IPS-15b (cell line): Measurements from ENCODE around the gene IGSF8.
"Not testable (repeated sequence)": the region's sequence is repeated elsewhere in the genome, so short reads cannot be mapped to it uniquely, and the experiment has no call there.

Experiments
- H3K27me3 ChIP-seq: one replicate; pipeline ENCODE4 v1.6.1; 2013; ENCODE audit warnings: low read length; ENCODE audit not compliant: control insufficient read depth, insufficient read depth
- H3K36me3 ChIP-seq: one replicate; pipeline ENCODE4 v1.6.1; 2013; ENCODE audit warnings: low read length; ENCODE audit not compliant: control insufficient read depth, insufficient read depth
- H3K4me1 ChIP-seq: one replicate; pipeline ENCODE4 v1.6.1; 2013; ENCODE audit warnings: mild to moderate bottlenecking, low read length; ENCODE audit not compliant: control insufficient read depth, insufficient read depth
- H3K4me3 ChIP-seq: one replicate; pipeline ENCODE4 v1.5.1; 2013; ENCODE audit warnings: low read depth, low read length
- H3K9ac ChIP-seq: one replicate; pipeline ENCODE4 v1.6.1; 2013; ENCODE audit warnings: low read depth, mild to moderate bottlenecking, low read length
- H3K9me3 ChIP-seq: one replicate; pipeline ENCODE4 v1.6.1; 2013; ENCODE audit warnings: mild to moderate bottlenecking, low read length; ENCODE audit not compliant: control insufficient read depth, insufficient read depth

IGSF8 gene

DNA sequence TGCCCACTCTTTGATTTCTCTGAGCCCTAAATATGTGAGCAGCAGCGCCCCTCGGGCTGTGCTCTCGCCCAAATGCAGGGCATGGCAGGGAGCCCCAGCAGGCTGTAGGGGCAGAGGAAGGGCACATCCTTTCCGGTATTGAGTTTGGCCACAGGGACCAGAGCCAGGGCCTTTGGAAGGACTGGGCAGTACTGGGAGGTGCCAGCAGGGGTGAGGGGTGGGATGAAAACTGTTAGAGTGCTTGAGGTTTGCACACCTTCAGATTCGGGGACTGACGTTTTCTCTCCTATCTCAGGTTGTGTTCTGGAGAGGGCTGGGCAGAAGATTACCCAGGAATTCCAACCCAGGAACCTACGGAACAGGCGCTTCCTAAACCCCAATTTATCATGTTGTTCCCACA is 15.0 kb upstream of the IGSF8 start:
- peaks cover under 1% of the 10 kb centered on the region for H3K36me3 ChIP-seq
- no peaks in the 10 kb centered on the region for H3K9me3 ChIP-seq
- no peaks in the 10 kb centered on the region for H3K27me3 ChIP-seq
- no peak overlapping the region for H3K9ac ChIP-seq
- H3K4me3 ChIP-seq: no peak overlapping the region
- H3K4me1 ChIP-seq: peaks cover 36% of the 10 kb centered on the region

DNA sequence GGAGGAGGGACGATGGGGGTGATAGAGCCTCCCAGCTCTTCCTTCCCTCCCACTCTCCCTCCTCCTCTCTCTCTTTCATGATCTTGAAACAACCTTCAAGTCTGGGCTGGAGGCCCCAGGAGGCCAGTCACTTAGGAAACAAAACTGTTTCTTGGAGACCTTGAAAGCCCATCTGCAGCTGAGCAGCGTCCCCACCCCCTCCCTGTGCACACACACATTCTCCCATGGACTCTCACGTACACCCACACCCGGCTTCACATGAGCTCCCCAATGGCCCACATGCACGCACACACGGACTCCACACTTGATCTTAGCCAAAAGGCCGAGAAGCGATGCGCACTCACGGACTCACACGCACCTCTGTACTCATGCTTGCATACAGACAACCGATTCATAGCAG is 13.9 kb upstream of the IGSF8 start:
- Histone ChIP-seq H3K27me3 (no peaks in the 10 kb centered on the region), H3K36me3 (no peaks in the 10 kb centered on the region), H3K9ac (no peak overlapping the region), H3K4me3 (no peak overlapping the region), H3K4me1 (peaks cover 31% of the 10 kb centered on the region), H3K9me3 (no peaks in the 10 kb centered on the region)

DNA sequence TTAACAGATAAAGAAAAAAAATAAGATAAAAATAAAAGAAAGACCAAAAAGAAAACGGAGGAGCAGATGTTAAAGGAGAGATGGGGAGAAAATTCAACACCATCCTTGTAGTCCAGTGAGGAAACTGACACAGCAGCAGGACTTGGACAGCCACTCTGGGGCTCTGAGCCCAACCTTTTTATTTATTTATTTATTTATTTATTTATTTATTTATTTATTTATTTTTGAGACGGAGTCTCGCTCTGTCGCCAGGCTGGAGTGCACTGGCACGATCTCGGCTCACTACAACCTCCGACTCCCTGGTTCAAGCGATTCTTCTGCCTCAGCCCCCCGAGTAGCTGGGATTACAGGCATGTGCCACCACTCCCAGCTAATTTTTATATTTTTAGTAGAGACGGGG is 13.0 kb upstream of the IGSF8 start:
- H3K36me3 ChIP-seq, H3K27me3 ChIP-seq, H3K9me3 ChIP-seq, H3K4me3 ChIP-seq, H3K9ac ChIP-seq: not testable (repeated sequence)
- peaks cover 23% of the 10 kb centered on the region for H3K4me1 ChIP-seq

DNA sequence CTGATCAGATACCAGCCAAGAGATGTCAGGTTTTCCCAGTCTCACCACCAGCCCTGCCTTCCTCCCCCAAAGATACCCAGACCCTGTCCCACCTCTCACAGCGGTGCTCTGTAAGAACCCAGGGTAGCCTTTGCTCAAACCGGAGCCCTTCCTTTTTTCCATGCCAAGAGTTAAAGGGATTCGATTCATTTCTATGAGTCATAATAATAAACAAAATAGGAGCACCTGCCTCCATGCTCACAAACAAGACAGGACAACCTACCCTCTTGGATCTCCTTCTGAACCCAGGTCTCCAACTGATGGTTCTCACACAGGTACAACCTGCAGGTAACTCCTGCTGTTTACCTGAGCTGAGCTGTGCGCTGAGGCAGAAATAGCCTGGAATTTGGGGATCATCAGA is 11.3 kb upstream of the IGSF8 start:
- Histone ChIP-seq H3K36me3 (no peaks in the 10 kb centered on the region), H3K9ac (no peak overlapping the region), H3K9me3 (no peaks in the 10 kb centered on the region), H3K27me3 (no peaks in the 10 kb centered on the region), H3K4me3 (no peak overlapping the region), H3K4me1 (peaks cover 18% of the 10 kb centered on the region)

DNA sequence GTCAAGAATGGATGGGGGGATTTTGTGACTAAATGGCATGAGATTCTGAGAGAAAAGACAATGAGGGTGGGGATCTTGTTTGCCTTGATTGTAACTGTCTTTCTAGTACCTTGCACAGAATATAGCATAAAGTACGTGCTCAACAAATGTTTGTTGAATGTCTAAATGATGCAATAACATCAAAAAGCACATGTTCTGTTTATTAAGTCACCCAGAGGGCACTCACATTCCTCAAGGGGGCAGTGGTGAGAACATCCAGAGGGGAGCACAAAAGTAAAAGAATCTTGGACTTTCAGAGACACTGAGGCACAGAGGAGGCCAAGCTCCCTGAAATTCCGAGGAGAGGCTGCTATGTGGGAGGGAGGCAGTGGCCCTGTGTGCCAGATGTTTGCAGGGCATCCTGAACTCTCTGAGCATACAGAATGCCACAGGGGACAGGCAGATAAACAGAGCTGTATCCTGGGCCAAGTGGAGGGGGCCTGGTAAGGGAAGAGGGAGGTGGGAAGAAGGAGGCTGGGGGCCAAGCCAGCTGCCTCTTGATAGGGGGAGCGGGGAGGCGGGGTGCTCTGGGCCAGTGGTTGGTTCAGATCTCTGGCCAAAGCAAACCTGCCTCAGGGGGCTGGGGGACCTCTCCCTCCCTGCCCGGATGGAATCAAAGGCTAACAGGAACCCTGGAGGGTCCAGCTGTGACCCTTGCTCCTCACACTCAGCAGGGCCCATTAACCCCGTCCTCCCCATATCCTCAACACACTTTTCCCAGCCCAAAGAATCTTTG is 10.7 kb upstream of the IGSF8 start:
- no peak overlapping the region for H3K9ac ChIP-seq
- H3K4me3 ChIP-seq: no peak overlapping the region
- no peaks in the 10 kb centered on the region for H3K36me3 ChIP-seq
- H3K27me3 ChIP-seq: no peaks in the 10 kb centered on the region
- peaks cover 15% of the 10 kb centered on the region for H3K4me1 ChIP-seq
- H3K9me3 ChIP-seq: no peaks in the 10 kb centered on the region

DNA sequence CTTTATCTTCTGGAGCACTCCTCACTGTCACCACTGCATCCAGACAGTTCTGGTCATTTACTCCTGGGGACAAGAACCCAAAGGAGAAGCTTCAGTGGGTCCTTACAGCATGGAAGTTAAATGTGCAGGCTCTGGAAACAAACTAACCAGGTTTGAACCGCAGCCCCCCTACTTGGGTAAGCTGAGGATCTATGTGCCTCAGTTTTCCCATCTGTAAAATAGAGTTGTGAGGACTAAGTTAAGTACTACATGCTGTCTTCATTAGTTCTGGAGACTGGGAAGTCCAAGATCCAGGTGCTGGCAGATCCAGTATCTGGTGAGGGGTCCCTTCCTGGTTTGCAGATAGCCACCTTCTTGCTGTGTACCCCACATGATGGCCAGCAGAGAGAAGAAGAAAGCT is 9.1 kb upstream of the IGSF8 start:
- Histone ChIP-seq H3K27me3 (no peaks in the 10 kb centered on the region), H3K4me3 (no peak overlapping the region), H3K4me1 (peaks cover 9% of the 10 kb centered on the region), H3K9ac (no peak overlapping the region), H3K9me3 (no peaks in the 10 kb centered on the region), H3K36me3 (no peaks in the 10 kb centered on the region)

DNA sequence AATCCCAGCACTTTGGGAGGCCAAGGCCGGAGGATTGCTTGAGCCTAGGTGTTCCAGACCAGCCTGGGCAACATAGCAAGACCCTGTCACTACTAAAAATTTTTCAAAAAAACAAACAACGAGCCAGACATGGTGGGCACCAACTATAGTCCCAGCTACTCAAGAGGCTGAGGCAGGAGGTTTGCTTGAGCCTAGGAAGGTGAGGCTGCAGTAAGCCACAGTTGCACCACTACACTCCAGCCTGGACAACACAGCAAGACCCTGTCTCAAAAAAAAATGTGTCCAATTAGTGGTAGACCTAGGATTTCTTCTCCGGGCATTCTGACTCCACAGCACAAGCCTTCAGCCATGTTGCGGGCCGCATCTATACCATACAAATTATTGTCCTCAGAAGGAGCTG is 6.7 kb upstream of the IGSF8 start:
- Histone ChIP-seq H3K4me3 (no peak overlapping the region), H3K4me1 (peaks cover 10% of the 10 kb centered on the region), H3K9ac (no peak overlapping the region), H3K9me3 (no peaks in the 10 kb centered on the region), H3K27me3 (peaks cover under 1% of the 10 kb centered on the region), H3K36me3 (no peaks in the 10 kb centered on the region)

DNA sequence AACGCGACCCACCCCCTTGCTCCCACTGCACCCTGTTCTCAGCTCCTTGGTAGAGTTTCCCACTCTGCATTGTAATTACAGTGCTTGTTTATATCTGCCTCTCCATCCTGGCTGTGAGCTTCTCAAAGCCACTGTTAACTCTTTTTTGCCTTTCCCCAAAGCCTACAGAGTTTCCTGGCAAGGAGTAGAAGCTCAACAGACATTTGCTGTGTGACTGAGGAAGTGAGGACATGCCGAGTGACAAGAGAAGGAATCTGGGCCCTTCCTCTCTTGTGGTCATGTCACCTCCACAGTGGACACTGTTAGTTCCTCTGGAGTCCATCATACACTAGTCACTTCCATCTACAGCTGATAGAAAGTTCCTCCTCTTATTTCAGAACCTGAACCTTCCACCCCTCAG is 6.1 kb upstream of the IGSF8 start:
- Histone ChIP-seq H3K9ac (no peak overlapping the region), H3K36me3 (no peaks in the 10 kb centered on the region), H3K9me3 (no peaks in the 10 kb centered on the region), H3K27me3 (peaks cover 7% of the 10 kb centered on the region), H3K4me1 (peaks cover 7% of the 10 kb centered on the region), H3K4me3 (no peak overlapping the region)

DNA sequence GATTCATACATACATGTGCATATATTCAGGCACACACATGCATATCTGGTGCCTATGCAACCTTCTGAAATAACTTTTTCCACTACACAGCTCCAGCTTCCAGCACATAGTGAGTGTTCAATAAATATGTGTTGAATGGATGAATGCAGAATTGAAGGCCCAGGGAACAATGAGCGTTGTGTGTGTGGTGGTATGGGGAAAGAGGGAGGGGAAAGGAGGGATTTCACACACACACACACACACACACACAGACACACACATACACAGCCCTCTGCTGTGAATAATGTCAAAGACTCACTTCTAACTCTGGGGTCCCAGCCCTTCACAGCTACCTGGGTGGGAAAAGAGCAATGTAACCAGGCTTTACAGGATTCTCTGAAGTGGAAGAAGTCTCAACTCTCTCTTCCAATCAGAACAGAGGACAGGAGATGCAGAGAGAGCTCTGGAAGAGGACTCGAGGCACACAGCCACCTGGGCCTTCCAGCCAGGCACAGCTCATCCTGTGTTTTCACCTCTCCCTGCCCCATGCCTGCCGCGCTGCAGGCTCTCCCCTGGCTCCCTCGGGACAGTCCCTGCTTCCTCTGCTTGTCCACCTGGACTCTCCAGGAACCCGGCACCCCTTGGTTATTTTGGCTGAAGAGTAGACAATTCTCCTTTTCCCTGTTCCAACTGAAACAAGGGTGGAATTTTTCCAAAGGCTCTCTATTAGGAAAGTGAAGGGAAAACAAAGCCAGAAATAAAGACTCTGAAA is 5.4 kb upstream of the IGSF8 start:
- H3K36me3 ChIP-seq: no peaks in the 10 kb centered on the region
- H3K9ac ChIP-seq: no peak overlapping the region
- H3K4me3 ChIP-seq: no peak overlapping the region
- no peaks in the 10 kb centered on the region for H3K9me3 ChIP-seq
- H3K27me3 ChIP-seq: peaks cover 9% of the 10 kb centered on the region
- H3K4me1 ChIP-seq: peaks cover 9% of the 10 kb centered on the region

DNA sequence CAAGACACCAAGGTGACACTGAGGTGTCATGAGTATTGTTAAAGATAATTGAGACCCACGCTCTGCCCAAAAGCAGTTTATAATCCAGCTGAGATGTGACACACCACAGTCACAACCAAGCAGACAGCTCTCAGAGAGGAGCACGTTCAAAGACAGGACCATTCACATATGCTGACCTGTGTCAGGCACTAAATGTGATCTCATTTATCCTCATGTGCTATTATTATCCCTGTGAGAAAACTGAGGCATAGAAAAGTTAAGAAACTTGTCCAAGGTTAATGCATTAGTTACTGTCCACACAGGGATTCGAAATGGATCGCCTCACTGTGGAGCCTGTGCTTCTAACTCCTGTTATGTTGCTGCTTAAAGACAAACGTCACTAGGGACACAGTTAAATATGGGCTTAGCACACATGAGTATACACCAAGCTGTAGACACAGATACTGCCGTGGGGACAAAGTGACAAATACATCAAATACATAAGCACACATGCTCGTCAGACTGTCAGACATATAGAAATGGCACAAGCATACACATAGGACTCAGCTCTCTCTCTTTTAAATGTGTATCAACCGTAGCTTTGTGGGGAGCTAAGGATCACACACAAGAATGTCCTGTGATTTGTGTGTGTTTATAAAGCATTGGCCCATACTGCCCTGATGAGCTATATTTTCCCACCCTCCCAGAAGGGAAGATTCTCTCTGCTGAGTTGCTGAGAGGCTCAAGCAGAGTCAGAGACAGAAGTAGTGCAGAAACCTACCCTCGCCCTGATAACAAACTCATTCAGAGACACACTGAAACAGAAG is 3.5 kb upstream of the IGSF8 start:
- H3K27me3 ChIP-seq: peaks cover 9% of the 10 kb centered on the region
- no peaks in the 10 kb centered on the region for H3K36me3 ChIP-seq
- H3K9ac ChIP-seq: no peak overlapping the region
- peaks cover 17% of the 10 kb centered on the region for H3K4me1 ChIP-seq
- H3K4me3 ChIP-seq: no peak overlapping the region
- H3K9me3 ChIP-seq: no peaks in the 10 kb centered on the region

DNA sequence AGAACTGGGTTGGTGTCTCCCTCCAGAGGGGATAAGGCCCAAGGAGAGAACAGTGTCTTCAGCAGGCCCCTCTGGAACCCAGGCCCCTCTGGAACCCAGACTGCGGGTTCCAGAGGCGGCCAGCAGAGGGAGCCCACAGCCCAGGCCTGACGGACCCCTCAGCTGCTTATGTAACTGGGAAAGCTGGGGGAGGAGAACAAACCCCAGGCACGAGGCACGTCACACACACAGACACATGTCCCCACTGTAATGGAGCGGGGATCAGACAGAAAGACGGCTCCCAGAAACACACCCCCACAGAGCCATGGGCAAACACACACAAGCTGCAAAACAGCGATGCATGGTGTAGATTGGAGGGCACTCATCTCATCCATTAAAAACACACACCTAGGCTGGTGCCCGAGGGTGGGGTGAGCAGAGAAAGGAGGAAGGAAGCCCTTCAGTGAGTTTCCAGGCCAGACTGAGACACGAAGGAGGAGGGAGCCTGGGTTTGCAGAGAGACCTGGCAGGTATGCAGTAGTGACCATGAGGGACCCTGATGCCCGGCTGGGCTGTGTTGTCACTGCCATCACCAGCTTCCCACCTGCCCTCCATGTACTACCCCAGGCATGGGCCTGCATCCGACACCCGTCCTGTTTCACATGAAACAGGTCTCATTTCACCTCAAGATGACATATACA is 2.8 kb upstream of the IGSF8 start:
- Histone ChIP-seq H3K4me1 (peaks cover 25% of the 10 kb centered on the region), H3K27me3 (peaks cover 9% of the 10 kb centered on the region), H3K36me3 (no peaks in the 10 kb centered on the region), H3K9me3 (no peaks in the 10 kb centered on the region), H3K4me3 (no peak overlapping the region), H3K9ac (peak overlapping the region; percentile 14)
